Lower lobe of right lung (tissue), 2 donors: ENCODE measurements around the gene GPC6. TPM values are rescaled to one million over a fixed set of nuclear protein-coding genes. Genes with fewer than 3 reads are reported as not detected.

Experiments used
- ATAC-seq, 2 donors: fragments of 200-7000 bp; cut with Tn5 transposase; one replicate each; pipeline ENCODE4 v1.9.1; 2020 to 2022; ENCODE audit warnings: mild to moderate bottlenecking in 2 of 2, moderate library complexity in 2 of 2
- DNase-seq: peaks from one replicate; pipeline ENCODE4 v3.0.0-alpha.2; 2020
- H3K27ac ChIP-seq: fragments of 200-600 bp; one replicate; pipeline ENCODE4 v1.8.0; 2022
- H3K27me3 ChIP-seq: fragments of 200-600 bp; one replicate; pipeline ENCODE4 v1.8.0; 2022; ENCODE audit warnings: low read depth
- H3K36me3 ChIP-seq: fragments of 200-600 bp; one replicate; pipeline ENCODE4 v1.8.0; 2022; ENCODE audit warnings: mild to moderate bottlenecking
- H3K4me1 ChIP-seq: fragments of 200-600 bp; one replicate; pipeline ENCODE4 v1.8.0; 2022
- H3K4me3 ChIP-seq: fragments of 200-600 bp; one replicate; pipeline ENCODE4 v1.8.0; 2022; ENCODE audit warnings: mild to moderate bottlenecking
- H3K9me3 ChIP-seq: fragments of 200-600 bp; one replicate; pipeline ENCODE4 v1.8.0; 2022
- CTCF ChIP-seq: fragments of 200-600 bp; IDR thresholded peaks from one replicate; pipeline ENCODE4 v1.8.0; 2022; ENCODE audit warnings: antibody characterized with exemption, mild to moderate bottlenecking
- intact Hi-C: fragments of 100-400 bp; cut with DNase I; formaldehyde crosslinking; loops from one replicate; pipeline ENCODE4 v1.11.0; 2022
- total RNA-seq: library from RNA; stranded (reverse); fragmentation: NEBNext Ultra II Directional; extraction: Animal tissue kit (Norgen Biotek cat#: 25700); gene quantifications from one replicate; pipeline ENCODE4 v1.2.1, GENCODE V29; 2021
- donor health status: DM: no; HTN: yes; CAD: no; lungs with severe emphysema.

Gene GPC6
- total RNA-seq, 1 donor from 2014 or later: 5.5 TPM

- Histone ChIP-seq H3K4me3 (no peak overlapping the region), H3K9me3 (no peaks in the 10 kb centered on the region), H3K36me3 (no peaks in the 10 kb centered on the region), H3K4me1 (no peaks in the 10 kb centered on the region), H3K27ac (no peak overlapping the region), H3K27me3 (no peaks in the 10 kb centered on the region)
- DNase-seq: no peak
- TF ChIP-seq CTCF: no peak
- intact Hi-C loops: no loop called here
- no peak for ATAC-seq
These were observed 323.6 kb downstream of the GPC6 start for GRCh38 chr13:93550236-93550635.

GRCh38 chr13:93552596-93552995 lies 326.0 kb downstream of the GPC6 start:
- TF ChIP-seq CTCF: no peak
- Histone ChIP-seq H3K27ac (no peak overlapping the region), H3K36me3 (no peaks in the 10 kb centered on the region), H3K4me3 (no peak overlapping the region), H3K4me1 (no peaks in the 10 kb centered on the region), H3K9me3 (no peaks in the 10 kb centered on the region), H3K27me3 (no peaks in the 10 kb centered on the region)
- no peak for ATAC-seq
- no peak for DNase-seq
- intact Hi-C loops: no loop called here

- H3K27me3 ChIP-seq: no peaks in the 10 kb centered on the region
- no peaks in the 10 kb centered on the region for H3K4me1 ChIP-seq
- no peaks in the 10 kb centered on the region for H3K9me3 ChIP-seq
- H3K36me3 ChIP-seq: no peaks in the 10 kb centered on the region
- no peak overlapping the region for H3K4me3 ChIP-seq
- no peak for ATAC-seq
- DNase-seq: no peak
- intact Hi-C loops: no loop called here
- no peak for TF ChIP-seq CTCF
- no peak overlapping the region for H3K27ac ChIP-seq
These were observed 327.9 kb downstream of the GPC6 start for GRCh38 chr13:93554514-93554913.

- H3K4me3 ChIP-seq: no peak overlapping the region
- DNase-seq: no peak
- no peaks in the 10 kb centered on the region for H3K27me3 ChIP-seq
- H3K36me3 ChIP-seq: no peaks in the 10 kb centered on the region
- TF ChIP-seq CTCF: no peak
- no peak overlapping the region for H3K27ac ChIP-seq
- H3K9me3 ChIP-seq: no peaks in the 10 kb centered on the region
- H3K4me1 ChIP-seq: no peaks in the 10 kb centered on the region
- ATAC-seq: no peak
- intact Hi-C loops: no loop called here
These were observed 332.0 kb downstream of the GPC6 start for GRCh38 chr13:93558637-93559036.

GRCh38 chr13:93559718-93560117 lies 333.1 kb downstream of the GPC6 start:
- no peaks in the 10 kb centered on the region for H3K9me3 ChIP-seq
- no peak overlapping the region for H3K4me3 ChIP-seq
- no peaks in the 10 kb centered on the region for H3K27me3 ChIP-seq
- TF ChIP-seq CTCF: no peak
- H3K27ac ChIP-seq: no peak overlapping the region
- intact Hi-C loops: no loop called here
- H3K4me1 ChIP-seq: no peaks in the 10 kb centered on the region
- H3K36me3 ChIP-seq: no peaks in the 10 kb centered on the region
- DNase-seq: no peak
- no peak for ATAC-seq
